ENCODE data around the gene GRIK4.

GRCh38 chr11:120516461-120517389, 5.2 kb downstream of the GRIK4 start:
- TF ChIP-seq CTCF (IDR thresholded peaks at IDR 0.05) (no peak), ELF1 (IDR thresholded peaks at IDR 0.05) (no peak), RAD21 (IDR thresholded peaks at IDR 0.05; ENCODE audit: low read length) (peak; percentile 50), POLR2AphosphoS5 (IDR thresholded peaks at IDR 0.05; ENCODE audit: low read depth, low read length) (no peak), YY1 (IDR thresholded peaks at IDR 0.05; ENCODE audit: low read depth) (no peak), MAX (IDR thresholded peaks at IDR 0.05; ENCODE audit: low read depth) (no peak), EP300 (IDR thresholded peaks at IDR 0.05; ENCODE audit: borderline replicate concordance in 1 of 2, low read depth in 1 of 2, low read length in 1 of 2) (peak in 1 of 2 experiments; percentile 60; a peak in 1 of 4 replicates), TAF1 (IDR thresholded peaks at IDR 0.05; ENCODE audit: borderline replicate concordance, low read depth, low read length) (no peak), NRF1 (IDR thresholded peaks at IDR 0.05; ENCODE audit: low read depth, low read length) (no peak), EZH2phosphoT487 (IDR thresholded peaks at IDR 0.05; ENCODE audit: borderline replicate concordance, low read depth) (no peak)

Data from SK-N-SH (cell line).